Measurements from ENCODE around the gene GRP.

GRCh38 chr18:59272891-59273758 is 53.2 kb downstream of the GRP start, which contains the start of gene RAX:
- TF ChIP-seq CTCF (IDR thresholded peaks at IDR 0.05) (no peak), POLR2AphosphoS5 (IDR thresholded peaks at IDR 0.05) (no peak), POLR2A (IDR thresholded peaks at IDR 0.05) (no peak), EP300 (IDR thresholded peaks at IDR 0.05) (no peak)

All from stomach (tissue), 4 donors.